Left renal cortex interstitium (tissue), 4 donors: ENCODE data around the gene LHX4. TPM values are rescaled to one million over a fixed set of nuclear protein-coding genes. Genes with fewer than 3 reads are reported as not detected.

ENCODE experiments used
- DNase-seq, 4 donors: peaks; one replicate each; pipeline ENCODE4 v3.0.0-alpha.2; 2013; ENCODE audit warnings: low read depth in 4 of 4, low spot score in 2 of 4, missing footprints in 1 of 4
- polyA plus RNA-seq, 4 donors: library from polyadenylated mRNA; unstranded; fragments of 120-200 nt; gene quantifications; one replicate each; pipeline ENCODE4 v1.2.1, GENCODE V29; 2013; ENCODE audit not compliant: insufficient read length in 4 of 4

The LHX4 gene
- polyA plus RNA-seq, 4 donors, result 1.1 to 4.2 (median 2.6) TPM

GRCh38 chr1:180239145-180240096, 9.4 kb downstream of the LHX4 start:
- DNase-seq, result no peak

- no peak for DNase-seq
Measured at GRCh38 chr1:180241716-180242544, 11.9 kb downstream of the LHX4 start.

- no peak for DNase-seq
Measured at GRCh38 chr1:180243517-180244221, 13.6 kb downstream of the LHX4 start.

GRCh38 chr1:180244840-180245239, 14.8 kb downstream of the LHX4 start:
- DNase-seq, result no peak

GRCh38 chr1:180246579-180246978, 16.5 kb downstream of the LHX4 start:
- DNase-seq, result no peak

- no peak for DNase-seq
Measured at GRCh38 chr1:180247061-180247460, 17.0 kb downstream of the LHX4 start.

GRCh38 chr1:180247580-180247979, 17.5 kb downstream of the LHX4 start:
- no peak for DNase-seq

- DNase-seq, result no peak
Measured at GRCh38 chr1:180248176-180248575, 18.1 kb downstream of the LHX4 start.

- DNase-seq, result no peak
Measured at GRCh38 chr1:180248731-180249681, 18.9 kb downstream of the LHX4 start.

- no peak for DNase-seq
Measured at GRCh38 chr1:180249725-180250498, 19.8 kb downstream of the LHX4 start.

GRCh38 chr1:180250499-180250770, 20.4 kb downstream of the LHX4 start:
- no peak for DNase-seq

- no peak for DNase-seq
Measured at GRCh38 chr1:180250883-180251509, 20.9 kb downstream of the LHX4 start.

GRCh38 chr1:180251526-180252305, 21.7 kb downstream of the LHX4 start:
- DNase-seq, result no peak

GRCh38 chr1:180252638-180253536, 22.8 kb downstream of the LHX4 start:
- DNase-seq, result no peak

- no peak for DNase-seq
Measured at GRCh38 chr1:180253585-180254495, 23.8 kb downstream of the LHX4 start.

GRCh38 chr1:180254496-180254819, 24.4 kb downstream of the LHX4 start:
- DNase-seq, result no peak
